ENCODE measurements around the gene NUBPL.

Gene NUBPL

GRCh38 chr14:31895646-31896045 lies 334.4 kb downstream of the NUBPL start:
- Histone ChIP-seq H3K27ac (no peak overlapping the region), H3K27me3 (ENCODE audit: insufficient read depth, low read depth, severe bottlenecking) (no peaks in the 10 kb centered on the region), H3K9me3 (ENCODE audit: severe bottlenecking) (no peaks in the 10 kb centered on the region), H3K36me3 (no peaks in the 10 kb centered on the region), H3K4me3 (ENCODE audit: low read depth, low read length) (no peak overlapping the region)
- TF ChIP-seq CTCF (IDR thresholded peaks at IDR 0.05; ENCODE audit: low read depth, low read length) = no peak
- no peak for DNase-seq

GRCh38 chr14:31897581-31898186 lies 336.5 kb downstream of the NUBPL start:
- TF ChIP-seq CTCF (IDR thresholded peaks at IDR 0.05; ENCODE audit: low read depth, low read length) = no peak

GRCh38 chr14:31898838-31899528 lies 337.8 kb downstream of the NUBPL start:
- TF ChIP-seq CTCF (IDR thresholded peaks at IDR 0.05; ENCODE audit: low read depth, low read length) = no peak
- Histone ChIP-seq H3K9me3 (ENCODE audit: severe bottlenecking) (no peaks in the 10 kb centered on the region), H3K27ac (no peak overlapping the region), H3K4me3 (ENCODE audit: low read depth, low read length) (no peak overlapping the region), H3K27me3 (ENCODE audit: insufficient read depth, low read depth, severe bottlenecking) (no peaks in the 10 kb centered on the region), H3K36me3 (no peaks in the 10 kb centered on the region)
- no peak for DNase-seq

More at GRCh38 chr14:31897581-31898186, 336.5 kb downstream of the NUBPL start:
- Histone ChIP-seq H3K27me3 (ENCODE audit: insufficient read depth, low read depth, severe bottlenecking) (no peaks in the 10 kb centered on the region), H3K9me3 (ENCODE audit: severe bottlenecking) (no peaks in the 10 kb centered on the region), H3K36me3 (no peaks in the 10 kb centered on the region), H3K4me3 (ENCODE audit: low read depth, low read length) (no peak overlapping the region), H3K27ac (no peak overlapping the region)
- no peak for DNase-seq

- no peak overlapping the region for H3K4me3 ChIP-seq (ENCODE audit: low read depth, low read length)
- no peaks in the 10 kb centered on the region for H3K27me3 ChIP-seq (ENCODE audit: insufficient read depth, low read depth, severe bottlenecking)
- H3K9me3 ChIP-seq (ENCODE audit: severe bottlenecking) = no peaks in the 10 kb centered on the region
- no peaks in the 10 kb centered on the region for H3K36me3 ChIP-seq
- H3K27ac ChIP-seq = no peak overlapping the region
- TF ChIP-seq CTCF (IDR thresholded peaks at IDR 0.05; ENCODE audit: low read depth, low read length) = no peak
- no peak for DNase-seq
Measured at GRCh38 chr14:31902002-31902401, 340.8 kb downstream of the NUBPL start.

GRCh38 chr14:31902945-31903646 lies 341.9 kb downstream of the NUBPL start:
- DNase-seq = no peak
- Histone ChIP-seq H3K4me3 (ENCODE audit: low read depth, low read length) (no peak overlapping the region), H3K27me3 (ENCODE audit: insufficient read depth, low read depth, severe bottlenecking) (no peaks in the 10 kb centered on the region), H3K27ac (no peak overlapping the region), H3K36me3 (no peaks in the 10 kb centered on the region), H3K9me3 (ENCODE audit: severe bottlenecking) (no peaks in the 10 kb centered on the region)
- TF ChIP-seq CTCF (IDR thresholded peaks at IDR 0.05; ENCODE audit: low read depth, low read length) = no peak
